ENCODE data around the gene ZBTB7C.

The ZBTB7C gene

DNA sequence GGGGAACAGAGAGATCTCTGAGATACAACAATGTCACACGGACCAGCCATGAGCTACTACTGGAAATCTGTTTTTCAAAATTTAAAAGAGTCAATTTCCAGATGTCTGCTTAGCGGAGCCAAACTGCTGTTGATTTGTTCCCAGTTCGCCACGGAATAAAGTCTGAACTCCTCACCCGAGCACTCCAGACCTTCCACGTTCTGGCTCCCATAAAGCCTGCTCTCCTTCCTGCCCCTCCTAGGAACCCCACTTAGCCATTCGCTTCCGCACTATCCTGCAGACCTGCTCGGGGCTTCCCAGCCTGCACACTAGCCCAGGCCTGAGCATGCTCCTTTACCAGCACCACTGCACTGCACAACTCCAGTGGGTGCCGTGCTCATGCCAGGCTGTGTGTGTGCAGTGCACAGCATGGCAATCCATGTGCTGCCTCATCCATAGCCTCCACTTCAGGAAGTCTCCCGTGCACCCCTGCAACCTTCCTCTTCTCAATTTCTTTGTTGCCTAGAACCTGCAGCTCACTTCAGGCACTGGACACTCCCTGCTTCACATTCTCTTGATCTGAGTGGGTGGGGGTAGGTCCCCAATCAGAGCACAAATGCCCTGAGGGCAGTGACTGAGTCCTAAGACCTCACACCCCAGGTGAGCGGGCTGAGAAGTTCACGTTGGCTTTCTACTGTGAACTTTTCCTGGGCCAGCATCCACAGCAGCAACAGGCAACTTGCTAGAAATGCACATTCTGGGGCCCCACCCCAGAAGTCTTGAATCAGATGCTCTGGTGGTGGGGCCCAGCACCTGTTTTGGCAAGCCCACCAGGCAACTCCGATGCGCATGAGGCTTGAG is 53.7 kb downstream of the ZBTB7C start:
- DNase-seq (ENCODE audit: low read depth in 2 of 3, low spot score in 1 of 3), result no peak

DNA sequence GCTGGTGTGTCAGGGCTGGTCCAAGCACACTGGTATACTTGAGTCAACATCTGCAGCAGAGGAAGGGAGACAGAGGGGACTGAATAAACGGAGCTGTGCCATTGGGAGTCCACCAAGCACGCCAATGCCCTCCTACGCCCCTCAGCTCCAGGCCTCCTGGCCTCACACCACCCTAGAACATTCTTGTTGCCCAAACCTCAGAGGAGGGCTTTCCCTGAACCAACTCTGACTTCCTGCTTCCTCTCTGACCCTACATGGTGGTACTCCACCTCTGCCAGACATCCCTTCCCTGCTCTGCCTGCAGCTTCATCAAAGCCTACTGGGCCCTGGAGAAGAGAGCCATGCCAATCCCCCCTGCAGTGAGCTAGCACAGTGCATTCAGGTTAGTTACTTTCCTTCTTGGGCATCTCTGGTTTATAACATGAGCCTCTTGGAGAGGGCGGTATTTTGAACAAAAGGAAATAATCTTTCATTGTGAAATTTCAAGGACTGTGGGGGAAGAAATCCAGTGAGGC is 54.4 kb downstream of the ZBTB7C start:
- no peak for DNase-seq (ENCODE audit: low read depth in 2 of 3, low spot score in 1 of 3)

DNA sequence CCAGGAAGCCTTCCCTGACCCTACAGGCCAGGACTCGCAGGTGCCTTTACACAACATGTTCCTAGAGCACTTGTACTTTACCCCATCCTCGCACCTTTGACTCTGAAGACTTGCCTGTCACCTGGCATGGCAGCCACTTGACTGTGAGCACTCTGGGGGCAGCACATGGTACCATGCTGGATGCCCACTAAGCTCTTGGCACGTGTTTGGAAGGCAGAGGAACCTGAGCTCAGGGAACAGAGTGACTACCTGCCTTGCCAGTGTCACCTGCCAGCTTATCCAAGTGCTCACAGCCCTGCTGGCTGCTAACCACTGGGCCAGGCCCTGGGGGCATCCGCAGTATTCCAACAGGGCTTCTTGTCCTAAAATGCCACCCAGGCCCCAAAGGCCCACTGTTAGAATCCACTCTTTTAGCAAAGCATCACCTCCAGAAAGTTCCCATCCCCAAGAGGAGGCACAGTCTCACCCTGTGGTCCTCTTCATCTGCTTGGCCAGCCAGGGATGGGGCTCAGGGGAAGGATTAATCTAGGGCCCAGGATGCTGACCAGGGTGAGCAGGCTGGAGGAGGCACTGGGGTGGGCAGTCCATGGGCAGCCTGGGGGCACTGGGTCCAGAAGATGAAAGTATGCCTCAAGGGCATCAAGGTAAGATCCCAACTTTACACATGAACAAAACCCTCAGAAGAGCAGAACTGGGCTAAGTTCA is 57.0 kb downstream of the ZBTB7C start:
- no peak for DNase-seq (ENCODE audit: low read depth in 2 of 3, low spot score in 1 of 3)

DNA sequence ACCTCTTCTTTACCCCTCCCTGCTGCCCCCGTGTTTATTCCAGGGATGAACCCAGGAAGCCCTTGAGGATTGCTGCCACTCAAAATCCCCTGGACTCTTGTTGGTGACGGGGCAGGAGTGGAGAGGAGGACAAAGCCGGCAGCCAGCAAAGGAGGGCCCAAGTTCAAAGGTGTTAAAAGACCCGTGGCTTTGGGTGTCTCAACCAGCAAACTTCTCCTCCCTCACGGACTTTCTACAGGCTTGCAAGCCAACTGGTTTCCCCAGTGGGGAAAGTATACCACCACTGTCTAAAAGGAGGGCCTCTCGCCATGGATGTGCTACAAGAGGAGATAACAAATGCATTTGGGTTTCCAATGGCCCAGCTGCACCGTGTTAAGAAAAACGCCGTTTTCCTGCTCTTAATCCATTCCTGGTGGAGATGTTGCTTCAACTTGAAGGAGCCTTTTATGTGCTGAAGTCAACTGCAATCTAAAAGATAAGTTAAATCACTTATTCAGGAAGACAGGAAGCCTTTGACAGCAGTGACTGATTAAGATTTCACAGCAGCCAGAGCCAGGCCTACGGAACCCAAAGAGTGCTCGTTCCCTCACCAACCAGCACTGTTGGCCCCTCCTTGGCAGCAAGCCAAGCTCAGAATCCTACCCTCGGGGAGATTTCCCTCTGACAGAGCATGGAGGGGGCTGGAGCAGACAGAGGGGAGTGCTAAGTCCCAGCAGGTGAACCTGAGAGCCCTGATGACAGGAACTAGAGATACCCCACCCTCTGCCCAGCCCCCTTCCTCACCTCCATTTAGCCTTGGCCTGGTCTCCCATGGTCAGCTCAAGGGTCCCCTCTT is 57.8 kb downstream of the ZBTB7C start:
- DNase-seq (ENCODE audit: low read depth in 2 of 3, low spot score in 1 of 3), result no peak

DNA sequence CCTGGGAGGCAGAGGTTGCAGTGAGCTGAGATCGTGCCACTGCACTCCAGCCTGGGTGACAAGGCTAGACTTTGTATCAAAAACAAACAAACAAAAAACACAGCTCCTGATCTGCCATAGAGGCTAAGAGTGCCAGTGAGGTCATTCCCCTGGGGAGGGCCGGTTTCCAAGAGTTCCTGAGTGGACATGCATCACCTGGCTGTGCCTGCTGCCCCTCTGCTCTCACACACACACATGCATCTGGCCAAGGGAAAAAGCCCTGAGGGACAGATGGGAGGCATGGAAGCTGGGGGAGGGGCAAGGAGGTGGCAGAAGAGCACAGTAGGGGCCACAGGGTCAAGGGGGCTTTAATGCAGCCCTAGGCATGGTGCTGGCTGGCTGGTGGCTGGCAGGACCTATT is 60.4 kb downstream of the ZBTB7C start:
- no peak for DNase-seq (ENCODE audit: low read depth in 2 of 3, low spot score in 1 of 3)

DNA sequence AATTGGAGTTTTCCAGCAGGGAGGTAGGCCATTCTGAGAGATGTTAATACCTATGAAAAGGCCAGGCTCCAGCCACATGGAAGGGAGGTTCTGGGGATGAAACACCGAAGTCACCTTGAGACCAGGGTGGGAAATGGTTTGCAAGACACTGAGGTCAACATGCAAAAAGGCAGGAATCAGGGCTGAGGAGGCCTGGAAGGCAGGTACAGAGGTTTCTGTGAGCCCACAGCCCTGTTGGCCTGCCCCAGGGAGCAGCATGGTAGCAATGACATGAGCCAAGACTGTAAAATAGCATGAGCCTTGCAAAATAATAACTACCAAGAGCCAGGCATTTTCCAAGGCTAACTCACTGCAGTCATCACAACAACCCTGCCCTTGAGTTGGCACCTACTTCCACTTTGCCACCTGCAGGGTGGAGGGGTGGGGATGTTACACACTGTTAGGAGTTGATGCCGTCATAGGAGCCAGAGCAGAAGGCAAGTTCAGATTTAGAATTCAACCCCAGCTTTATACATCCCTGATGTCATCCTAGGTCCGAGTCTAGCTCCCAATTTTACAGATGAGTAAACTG is 61.3 kb downstream of the ZBTB7C start:
- DNase-seq (ENCODE audit: low read depth in 2 of 3, low spot score in 1 of 3), result no peak

DNA sequence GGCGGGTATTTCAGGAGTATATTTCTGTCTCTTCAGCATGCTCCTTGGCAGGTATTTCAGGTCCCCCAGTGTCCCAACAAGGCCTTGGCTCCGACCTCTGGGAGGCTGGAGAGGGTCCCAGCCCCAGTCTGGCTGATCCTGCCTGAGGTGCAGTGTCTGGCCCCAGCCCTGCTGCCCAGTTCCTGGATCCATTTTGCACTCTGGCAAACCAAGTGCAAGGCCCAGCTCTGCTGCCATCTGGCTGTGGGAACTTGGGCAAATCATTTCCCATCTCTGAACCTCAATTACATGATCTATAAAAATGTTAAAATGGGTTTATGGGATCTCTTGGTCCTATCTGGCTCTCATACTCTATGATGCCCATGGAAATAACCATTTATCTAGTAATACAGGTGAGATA is 63.6 kb downstream of the ZBTB7C start:
- DNase-seq (ENCODE audit: low read depth in 2 of 3, low spot score in 1 of 3), result no peak

DNA sequence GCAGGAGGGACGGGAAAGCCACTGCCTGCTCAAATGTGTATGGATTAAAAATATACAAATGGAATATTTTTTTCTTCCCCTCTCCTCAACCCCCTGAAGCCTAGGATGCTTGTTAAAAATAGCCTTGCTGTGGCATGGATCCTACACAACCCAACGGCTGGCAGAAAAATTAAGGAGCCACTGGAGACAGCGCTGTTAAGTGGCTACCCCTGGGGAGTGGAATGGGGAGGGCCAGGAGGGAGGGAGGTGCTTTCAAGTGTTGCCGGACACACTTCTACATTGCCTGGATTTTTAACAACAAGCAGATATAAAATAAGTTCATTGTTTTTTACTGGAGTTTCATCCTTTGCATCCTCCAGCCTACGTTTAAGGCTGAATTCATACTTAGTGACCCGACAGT is 66.6 kb downstream of the ZBTB7C start:
- DNase-seq (ENCODE audit: low read depth in 2 of 3, low spot score in 1 of 3), result no peak

DNA sequence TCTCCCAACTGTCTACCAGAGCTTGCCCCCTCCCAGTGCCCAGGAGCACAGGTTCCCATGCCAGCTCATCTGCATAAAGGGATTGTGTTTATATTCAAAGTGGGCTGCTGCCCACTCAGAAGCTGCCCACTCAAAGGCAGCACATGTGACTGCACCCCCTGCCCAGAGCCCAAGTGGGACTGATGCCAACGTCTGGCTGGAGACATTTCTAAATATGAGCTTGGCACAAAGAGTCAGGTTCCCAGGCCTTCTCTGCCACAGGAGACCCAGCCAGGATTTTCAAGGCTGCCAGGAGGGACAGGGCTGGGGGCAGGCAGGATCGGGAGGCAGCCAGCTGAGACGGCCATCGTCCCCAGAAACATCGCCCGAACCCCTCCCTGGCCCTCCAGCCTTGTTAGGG is 67.1 kb downstream of the ZBTB7C start:
- no peak for DNase-seq (ENCODE audit: low read depth in 2 of 3, low spot score in 1 of 3)

DNA sequence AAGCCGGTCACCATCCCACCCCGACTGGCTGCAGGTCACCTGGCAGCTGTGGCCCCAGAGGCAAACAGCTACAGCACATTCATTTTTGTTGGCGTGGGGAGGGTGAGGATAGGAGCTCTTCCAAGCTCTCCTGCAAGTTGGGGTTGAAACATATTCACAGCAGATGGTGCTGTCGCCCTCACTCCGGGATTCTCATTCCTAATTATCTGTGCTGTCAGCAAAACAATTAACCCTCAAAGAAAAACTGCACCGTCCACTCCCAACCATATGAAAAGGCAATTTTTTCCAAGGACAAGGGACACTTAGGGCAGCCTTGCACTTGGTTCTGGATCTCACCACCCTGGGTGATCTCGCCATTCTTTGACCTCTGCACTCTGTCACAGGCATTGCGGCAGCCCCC is 68.6 kb downstream of the ZBTB7C start:
- DNase-seq (ENCODE audit: low read depth in 2 of 3, low spot score in 1 of 3), result no peak

DNA sequence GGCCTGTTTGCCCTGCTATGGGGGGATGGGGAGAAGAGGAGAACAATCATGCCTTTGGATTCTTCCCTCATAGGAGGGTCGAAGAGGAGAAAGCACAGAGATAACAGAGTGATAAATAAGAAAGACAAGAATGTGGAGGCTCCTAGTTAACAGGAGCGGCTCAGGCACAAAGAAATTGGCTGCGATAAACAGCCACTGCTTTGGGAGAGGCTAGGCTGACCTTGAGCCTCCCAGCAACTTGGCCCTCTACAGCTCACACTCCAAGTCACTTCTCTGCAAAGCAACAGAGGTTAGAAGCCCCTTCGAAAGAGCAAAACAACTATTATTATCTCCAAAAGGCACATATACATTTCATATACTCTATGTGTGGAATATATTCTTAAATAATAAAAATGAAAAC is 69.5 kb downstream of the ZBTB7C start:
- DNase-seq (ENCODE audit: low read depth in 2 of 3, low spot score in 1 of 3), result no peak

DNA sequence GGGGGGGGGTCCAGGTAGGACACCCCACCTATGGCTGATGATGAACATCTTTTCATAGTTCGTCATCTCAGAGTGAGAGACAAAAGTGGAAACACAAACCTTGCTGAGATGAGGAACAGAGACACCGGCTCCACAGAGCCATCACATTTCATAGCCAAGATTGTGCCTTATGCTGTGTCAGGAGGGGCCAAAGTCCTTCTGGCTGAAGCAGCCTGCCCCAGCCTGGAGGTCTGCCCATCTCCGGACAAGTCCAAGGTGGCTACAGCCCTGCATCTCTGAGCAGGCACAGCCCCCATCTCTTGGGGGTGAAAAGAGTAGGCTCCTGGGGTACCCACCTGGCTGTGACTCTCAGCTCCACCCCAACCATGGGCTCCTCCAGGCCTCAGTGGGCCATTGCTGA is 70.3 kb downstream of the ZBTB7C start:
- no peak for DNase-seq (ENCODE audit: low read depth in 2 of 3, low spot score in 1 of 3)

DNA sequence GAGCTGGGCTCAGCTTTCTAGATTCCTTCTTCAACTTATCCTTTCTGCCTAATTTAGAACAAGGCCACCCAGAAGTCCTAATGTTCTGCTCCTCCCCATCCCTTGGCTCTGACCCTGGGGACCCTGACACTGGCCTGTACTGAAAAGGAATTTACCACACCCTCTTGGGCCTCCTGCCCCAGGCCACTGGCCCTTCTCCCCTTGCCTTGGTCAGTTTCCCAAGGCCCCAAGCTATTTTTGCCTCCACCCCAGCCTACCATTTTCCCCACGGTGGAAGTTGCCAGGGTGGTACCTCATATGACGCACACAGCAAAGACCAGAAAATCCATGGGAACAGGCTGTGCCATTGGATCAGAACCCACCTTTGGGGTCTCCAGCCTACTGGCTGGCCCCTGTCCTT is 72.1 kb downstream of the ZBTB7C start:
- DNase-seq (ENCODE audit: low read depth in 2 of 3, low spot score in 1 of 3), result no peak

DNA sequence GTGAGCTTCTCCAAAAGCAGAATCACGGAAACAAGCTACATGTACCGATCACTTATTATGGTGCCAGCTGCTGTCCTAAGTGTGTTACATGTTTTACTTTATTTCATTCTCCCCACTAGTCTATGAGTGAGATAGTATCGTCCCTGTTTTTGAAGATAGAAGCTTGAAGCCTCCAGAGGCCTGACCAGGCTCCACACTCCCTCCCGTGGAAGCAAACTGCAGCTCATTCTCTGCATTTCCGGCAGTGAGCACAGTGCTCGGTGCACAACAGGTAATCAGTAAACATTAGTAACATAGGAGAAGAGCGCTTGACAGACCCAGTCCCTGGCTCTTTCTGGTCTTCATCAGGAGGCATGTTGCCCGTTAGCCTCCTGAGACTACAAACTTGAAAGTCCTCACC is 72.9 kb downstream of the ZBTB7C start:
- no peak for DNase-seq (ENCODE audit: low read depth in 2 of 3, low spot score in 1 of 3)

DNA sequence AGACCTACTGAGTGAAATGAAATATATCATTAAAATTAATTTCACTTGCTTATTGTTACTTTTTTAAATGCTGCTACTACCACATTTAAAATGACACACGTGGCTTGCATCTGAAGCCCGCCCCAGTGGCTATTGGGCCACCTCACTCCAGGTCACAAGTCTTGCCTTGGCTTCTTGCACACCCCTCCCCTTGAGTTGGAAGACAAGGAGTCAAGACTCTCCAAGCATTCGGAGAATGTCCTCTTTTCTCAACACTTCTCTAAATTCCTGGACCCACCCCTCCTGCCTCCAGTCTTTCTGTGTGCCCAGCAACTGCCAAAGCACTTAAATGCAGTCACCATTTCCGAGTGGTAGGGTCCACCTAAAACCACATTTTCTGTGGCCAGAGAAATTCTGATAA is 73.4 kb downstream of the ZBTB7C start:
- no peak for DNase-seq (ENCODE audit: low read depth in 2 of 3, low spot score in 1 of 3)

DNA sequence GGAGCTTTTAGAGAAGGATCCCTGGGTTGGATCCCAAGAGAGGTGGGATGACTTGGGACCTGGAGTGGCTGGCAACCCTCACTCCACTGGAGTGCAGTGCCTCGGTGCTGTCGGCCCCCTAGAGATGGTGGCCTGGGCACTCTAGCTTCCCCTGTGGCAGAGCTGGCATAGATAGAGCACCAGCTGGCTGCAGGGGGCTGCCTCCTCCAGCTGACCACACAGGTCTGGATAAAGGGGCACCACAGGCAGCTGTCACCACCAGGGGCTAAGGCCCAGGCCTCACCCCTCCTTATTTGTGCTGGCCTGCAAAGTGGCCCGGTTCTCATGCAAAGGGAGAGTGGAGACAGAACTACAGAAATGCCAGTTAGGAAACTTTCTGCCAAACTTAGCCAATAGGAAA is 74.3 kb downstream of the ZBTB7C start:
- DNase-seq (ENCODE audit: low read depth in 2 of 3, low spot score in 1 of 3), result no peak

DNA sequence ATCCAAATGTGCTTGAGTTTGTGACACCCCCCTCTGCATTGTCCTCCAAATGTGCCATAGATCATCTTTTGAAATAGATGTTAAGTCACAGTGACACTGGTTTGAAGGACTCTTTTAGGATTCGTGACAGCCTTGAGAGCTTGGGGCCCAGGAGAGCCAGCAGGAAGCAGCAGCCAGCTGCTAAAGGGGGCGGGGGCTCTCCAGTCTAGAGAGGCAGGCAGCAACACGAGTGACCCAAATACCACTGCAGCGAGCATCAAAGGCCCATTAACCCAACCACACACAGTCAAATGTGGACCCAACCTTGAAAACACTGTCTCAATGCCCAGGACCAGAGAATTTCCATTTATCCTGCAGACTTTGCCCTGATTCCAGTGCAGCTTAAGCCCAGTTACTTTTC is 75.6 kb downstream of the ZBTB7C start:
- no peak for DNase-seq (ENCODE audit: low read depth in 2 of 3, low spot score in 1 of 3)

DNA sequence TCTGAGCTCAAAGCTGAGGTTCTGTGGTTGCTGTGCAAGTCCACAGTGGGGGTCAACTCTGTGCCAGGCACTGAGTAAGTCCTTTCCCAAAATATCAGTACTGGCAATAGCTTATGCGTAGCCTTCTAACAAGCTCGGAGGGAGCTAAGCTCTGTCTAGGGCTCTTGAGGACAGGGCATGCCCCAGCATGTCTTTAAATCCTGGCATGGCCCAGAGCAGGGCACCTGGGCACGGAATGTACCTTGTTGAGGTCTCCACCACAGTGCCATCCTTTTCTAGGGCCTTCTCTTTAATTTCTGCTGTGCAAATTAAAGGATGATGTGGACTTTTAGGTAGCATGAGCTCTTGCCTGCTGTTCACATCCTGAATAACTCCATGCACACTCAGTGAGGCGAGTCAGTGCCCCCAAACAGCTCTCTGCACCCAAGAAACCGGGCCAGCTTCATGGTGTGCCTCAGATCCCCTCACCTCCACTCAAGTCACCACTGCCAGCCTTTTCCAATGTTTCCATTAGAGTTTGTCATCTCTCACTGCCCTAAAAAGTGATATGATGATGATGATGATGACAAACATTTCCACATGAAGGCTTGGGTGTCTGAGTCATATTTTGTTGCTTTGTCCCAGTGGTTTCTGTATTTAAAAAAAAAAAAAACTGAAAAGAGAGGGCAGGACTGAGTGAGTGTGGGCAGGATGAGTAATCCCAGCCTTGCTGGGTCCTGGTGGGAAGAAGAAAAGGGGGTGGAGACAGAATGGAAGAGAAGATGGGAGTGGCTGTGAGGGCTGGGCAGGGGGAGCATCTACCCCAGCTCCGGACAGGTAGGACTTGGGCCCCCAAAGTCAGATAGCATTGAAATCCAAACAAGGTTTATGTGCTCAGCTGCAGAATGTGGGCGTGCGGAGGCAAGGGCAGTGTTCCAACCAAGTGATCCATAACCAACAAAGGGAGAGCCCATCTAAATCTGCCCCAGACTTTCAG is 78.9 kb downstream of the ZBTB7C start:
- DNase-seq (ENCODE audit: low read depth in 2 of 3, low spot score in 1 of 3), result no peak

DNA sequence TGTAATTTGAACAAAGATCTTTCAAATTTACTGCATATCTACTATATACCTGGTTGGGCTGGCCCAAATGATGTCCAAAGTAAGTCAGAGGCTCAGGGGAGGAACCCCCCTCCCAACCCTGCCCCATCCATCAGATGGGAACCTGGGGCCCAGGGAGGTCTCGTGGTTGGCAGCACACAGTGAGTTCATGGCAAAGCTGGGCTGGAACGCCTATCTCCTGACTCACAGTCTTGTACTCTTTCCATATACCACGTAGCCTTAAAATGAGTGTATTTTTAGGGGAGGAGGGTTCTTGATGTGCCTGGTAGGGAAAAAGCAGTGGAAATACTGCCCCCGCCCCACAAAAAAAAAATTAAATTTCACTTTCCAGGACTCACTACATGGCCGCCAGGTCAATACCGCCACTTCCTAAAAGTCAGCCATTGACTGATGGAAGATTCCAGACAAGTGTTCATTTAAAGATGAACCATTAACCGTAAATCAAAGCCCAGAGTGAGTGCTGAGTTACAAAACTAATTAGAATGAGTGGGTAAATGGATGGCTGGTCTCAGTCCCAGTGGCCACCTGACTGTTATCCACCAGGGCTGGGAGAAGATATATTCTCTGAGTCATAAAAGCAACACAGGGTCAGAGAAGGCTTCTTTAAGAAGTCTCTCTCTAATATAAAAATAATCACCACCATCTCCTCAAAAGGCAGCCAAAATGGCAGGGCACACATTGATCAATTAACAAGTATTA is 80.5 kb downstream of the ZBTB7C start:
- no peak for DNase-seq (ENCODE audit: low read depth in 2 of 3, low spot score in 1 of 3)

Measured in stimulated activated CD4-positive, alpha-beta T cell treated with anti-CD3 and anti-CD28 coated beads, Interleukin-12 subunit alpha, Interleukin-12 subunit beta, amount 100 ng/mL, for 48 hours (primary cell).